Measurements from ENCODE around the gene C16orf74. TPM values are rescaled to one million over a fixed set of nuclear protein-coding genes. Genes with fewer than 3 reads are reported as not detected.

The C16orf74 gene
- total and polyA plus RNA-seq, 2 experiments from 2014 or later, result 3.8 to 7.0 TPM

GRCh38 chr16:85657996-85658395 lies 92.9 kb downstream of the C16orf74 start:
- in situ Hi-C loops (cut with MboI), result no loop called here
- H4K20me1 ChIP-seq (ENCODE audit: insufficient read depth), result no peaks in the 10 kb centered on the region
- no peak for TF ChIP-seq EZH2 (IDR thresholded peaks at IDR 0.05; ENCODE audit: insufficient read depth, poor library complexity, severe bottlenecking)
- no peak for TF ChIP-seq EZH2phosphoT487 (IDR thresholded peaks at IDR 0.05; ENCODE audit: insufficient read depth, low read depth)

More at GRCh38 chr16:85657996-85658395, 92.9 kb downstream of the C16orf74 start:
- Histone ChIP-seq H3K9me2 (ENCODE audit: insufficient read depth) (no peaks in the 10 kb centered on the region), H2AFZ (no peak overlapping the region), H3K4me2 (ENCODE audit: unreplicated experiment) (no peak overlapping the region), H3K27ac (no peak overlapping the region), H3K27me3 (replicated peaks; ENCODE audit: insufficient read depth) (no peaks in the 10 kb centered on the region), H3K4me3 (no peak overlapping the region), H3F3A (ENCODE audit: insufficient read depth) (peaks cover 8% of the 10 kb centered on the region; the same call in 1 of the 2 replicates), H3K9ac (no peak overlapping the region), H3K36me3 (ENCODE audit: low read depth) (peaks cover 9% of the 10 kb centered on the region; the same call in 1 of the 2 replicates), H3K79me2 (ENCODE audit: insufficient read depth) (no peaks in the 10 kb centered on the region), H3K4me1 (ENCODE audit: insufficient read depth) (peaks cover 6% of the 10 kb centered on the region; the same call in 1 of the 2 replicates), H3K9me3 (ENCODE audit: low read depth) (no peaks in the 10 kb centered on the region)
- WGBS, 2 experiments (ENCODE audit: low coverage in 1 of 2, low lambda C conversion rate in 2 of 2, missing lambda C conversion rate in 2 of 2), result 95 to 98% methylated on average over 3 of the region's 3 CpGs
- DNase-seq, result no peak

MicroRNAs encoded within 50 kb of the gene (microRNA counts, 767-probe panel; counts per million panel counts)
- microRNA hsa-miR-1910, result 447 counts per million, percentile 86 among the panel's probes with 10 or more counts

Small RNA genes within 50 kb of the gene (microRNA-seq; reads per million reads assigned to microRNA genes)
- not detected for gene MIR1910 (ENCODE audit: borderline number of aligned reads)

Small RNA genes within 50 kb of the gene (small RNA-seq; reads per million reads assigned to genes)
- gene RN7SL381P (ENCODE audit: low read depth, low replicate concordance) (not detected), gene RNU1-103P (ENCODE audit: low read depth, low replicate concordance) (not detected)

Other genes starting within 250 kb of the C16orf74 start
- gene GSE1, start 137.8 kb downstream of the C16orf74 start, total RNA-seq (2014; rRNA removed; shearing (Covaris generic)), result 35.1 and 46.3 TPM in 2 replicates
- 10.6 and 11.6 TPM in 2 replicates for gene GSE1, start 137.8 kb downstream of the C16orf74 start, polyA plus RNA-seq (2016; fragmentation: Nextera tagmentation; extraction: Ambion mirVana)
- gene GINS2, start 62.1 kb downstream of the C16orf74 start, total RNA-seq (2014; rRNA removed; shearing (Covaris generic)), result 3.8 and 9.9 TPM in 2 replicates
- gene GINS2, start 62.1 kb downstream of the C16orf74 start, polyA plus RNA-seq (2016; fragmentation: Nextera tagmentation; extraction: Ambion mirVana), result 6.5 and 8.9 TPM in 2 replicates
- gene EMC8, start 48.4 kb upstream of the C16orf74 start, total RNA-seq (2014; rRNA removed; shearing (Covaris generic)), result 35.2 and 44.1 TPM in 2 replicates
- gene EMC8, start 48.4 kb upstream of the C16orf74 start, polyA plus RNA-seq (2016; fragmentation: Nextera tagmentation; extraction: Ambion mirVana), result 39.4 and 41.7 TPM in 2 replicates
- gene COX4I1, start 48.6 kb upstream of the C16orf74 start, total RNA-seq (2014; rRNA removed; shearing (Covaris generic)), result 310 and 390 TPM in 2 replicates
- 564 and 566 TPM in 2 replicates for gene COX4I1, start 48.6 kb upstream of the C16orf74 start, polyA plus RNA-seq (2016; fragmentation: Nextera tagmentation; extraction: Ambion mirVana)
- gene IRF8, start 148.1 kb upstream of the C16orf74 start, total RNA-seq (2014; rRNA removed; shearing (Covaris generic)), result not detected in 2 replicates
- gene IRF8, start 148.1 kb upstream of the C16orf74 start, polyA plus RNA-seq (2016; fragmentation: Nextera tagmentation; extraction: Ambion mirVana), result 0.31 and 0.58 TPM in 2 replicates

All from GM23248 (cell line).